A673 (cell line): Measurements from ENCODE around the gene CMIP. TPM values are rescaled to one million over a fixed set of nuclear protein-coding genes. Genes with fewer than 3 reads are reported as not detected.

ENCODE experiments used
- BruUV-seq: library from RNA; stranded (reverse); fragments of 400-500 nt; replicated peaks from 2 replicates; lab custom pipeline; 2021; lab: Mats Ljungman, UMichigan
- CTCF ChIA-PET: fragments of 300-600 bp; sonication (Branson Sonifier 250); formaldehyde crosslinking; loops from one replicate; lab custom pipeline; 2022; ENCODE audit warnings: antibody characterized with exemption; lab: Charles Lee
- POLR2A ChIA-PET: fragments of 300-600 bp; sonication (Branson Sonifier 250); formaldehyde crosslinking; loops from one replicate; lab custom pipeline; 2022; ENCODE audit warnings: antibody characterized with exemption; ENCODE audit not compliant: low non-redundant PET; lab: Charles Lee
- DNase-seq: peaks from one replicate; pipeline ENCODE4 v3.0.0-alpha.2; 2015; ENCODE audit warnings: low spot score
- H3K27ac ChIP-seq: fragments of 200-600 bp; sonication (generic); 2 replicates; pipeline ENCODE4 v1.5.1; 2016; ENCODE audit warnings: mixed run types, low read depth, mild to moderate bottlenecking, mixed read lengths, antibody characterized with exemption, low read length; ENCODE audit not compliant: poor library complexity, severe bottlenecking
- H3K27me3 ChIP-seq: fragments of 200-600 bp; sonication (generic); replicated peaks from 2 replicates; pipeline ENCODE4 v1.6.1; 2017; ENCODE audit warnings: mixed run types, low read depth, mild to moderate bottlenecking, mixed read lengths, antibody characterized with exemption, low read length; ENCODE audit not compliant: insufficient read depth, poor library complexity
- H3K36me3 ChIP-seq: fragments of 200-600 bp; sonication (generic); 2 replicates; pipeline ENCODE4 v1.6.1; 2016; ENCODE audit warnings: mixed run types, mild to moderate bottlenecking, mixed read lengths, antibody characterized with exemption, low read length; ENCODE audit not compliant: insufficient read depth, poor library complexity, severe bottlenecking
- H3K4me1 ChIP-seq: fragments of 200-600 bp; sonication (generic); 2 replicates; pipeline ENCODE4 v1.6.1; 2017; ENCODE audit warnings: mixed run types, mild to moderate bottlenecking, mixed read lengths, antibody characterized with exemption, low read length; ENCODE audit not compliant: insufficient read depth, poor library complexity, severe bottlenecking
- H3K4me3 ChIP-seq: fragments of 200-600 bp; sonication (generic); 2 replicates; pipeline ENCODE4 v1.5.1; 2016; ENCODE audit warnings: low read depth, mixed run types, mild to moderate bottlenecking, mixed read lengths, low read length; ENCODE audit not compliant: poor library complexity, severe bottlenecking
- H3K9me3 ChIP-seq: fragments of 200-600 bp; sonication (generic); 2 replicates; pipeline ENCODE4 v1.6.1; 2016; ENCODE audit warnings: mixed run types, low read depth, mild to moderate bottlenecking, mixed read lengths, antibody characterized with exemption, low read length; ENCODE audit not compliant: poor library complexity, severe bottlenecking
- EZH2 ChIP-seq: fragments of 200-600 bp; sonication (generic); IDR thresholded peaks from 2 replicates; pipeline ENCODE4 v1.6.1; 2017; ENCODE audit warnings: borderline replicate concordance, low read depth, mild to moderate bottlenecking, mixed read lengths, antibody characterized with exemption, low read length; ENCODE audit not compliant: poor library complexity, severe bottlenecking
- intact Hi-C: fragments of 100-400 bp; cut with micrococcal nuclease; formaldehyde crosslinking; loops from one replicate; pipeline ENCODE4 v1.10.0; 2022; ENCODE audit not compliant: unreplicated experiment
- total RNA-seq: library from RNA; stranded (reverse); gene quantifications from 2 replicates; pipeline ENCODE4 v1.2.3, GENCODE V29; 2021
- TF ChIP-seq, protein P1 (sequence below): fragments of 300-800, 200-600 bp; sonication (generic); conservative IDR thresholded peaks from 2 replicates; pipeline ENCODE4 v1.5.1; 2017; ENCODE audit warnings: low read depth, mild to moderate bottlenecking, antibody characterized with exemption, low read length, moderate library complexity, mixed read lengths

The CMIP gene
- total RNA-seq, 1 experiment from 2014 or later: 25.5 TPM

DNA sequence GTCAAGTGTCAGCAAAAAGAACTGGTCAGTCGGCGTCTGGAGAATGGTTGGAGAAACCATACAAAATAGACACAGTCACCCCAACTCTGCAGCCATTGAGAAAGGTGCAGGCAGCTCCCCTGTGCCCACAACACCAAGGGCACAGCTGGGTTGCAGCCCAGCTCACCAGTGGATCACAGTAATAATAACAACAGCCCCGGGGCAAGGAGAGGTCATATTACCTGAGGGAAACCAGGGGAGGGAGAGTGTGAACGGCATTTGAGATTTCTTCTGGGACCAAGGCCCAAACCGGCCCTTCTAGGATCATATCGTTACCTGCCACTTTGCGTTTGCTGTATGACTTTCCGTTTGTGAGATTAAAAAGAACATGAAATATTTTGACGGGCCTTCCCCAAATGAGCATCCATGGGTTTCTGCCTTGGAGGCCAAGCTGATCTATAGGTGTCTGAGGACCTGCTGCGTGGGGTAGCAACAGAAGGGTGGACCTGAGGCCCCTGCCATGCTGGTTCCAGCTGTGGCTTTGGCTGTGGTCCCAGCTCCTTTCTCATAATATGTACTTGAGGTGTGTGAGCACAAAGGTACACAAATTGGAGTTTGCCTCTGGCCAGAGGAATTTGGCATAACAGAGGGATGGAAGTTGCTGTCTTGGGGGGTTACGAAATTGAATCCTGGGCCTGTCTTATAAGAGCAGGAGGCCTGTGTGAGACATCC is 154.6 kb downstream of the CMIP start:
- Histone ChIP-seq H3K36me3 (no peaks in the 10 kb centered on the region), H3K27ac (no peak overlapping the region), H3K4me1 (no peaks in the 10 kb centered on the region), H3K27me3 (no peaks in the 10 kb centered on the region), H3K4me3 (no peak overlapping the region), H3K9me3 (no peaks in the 10 kb centered on the region)
- TF ChIP-seq, protein P1, sequence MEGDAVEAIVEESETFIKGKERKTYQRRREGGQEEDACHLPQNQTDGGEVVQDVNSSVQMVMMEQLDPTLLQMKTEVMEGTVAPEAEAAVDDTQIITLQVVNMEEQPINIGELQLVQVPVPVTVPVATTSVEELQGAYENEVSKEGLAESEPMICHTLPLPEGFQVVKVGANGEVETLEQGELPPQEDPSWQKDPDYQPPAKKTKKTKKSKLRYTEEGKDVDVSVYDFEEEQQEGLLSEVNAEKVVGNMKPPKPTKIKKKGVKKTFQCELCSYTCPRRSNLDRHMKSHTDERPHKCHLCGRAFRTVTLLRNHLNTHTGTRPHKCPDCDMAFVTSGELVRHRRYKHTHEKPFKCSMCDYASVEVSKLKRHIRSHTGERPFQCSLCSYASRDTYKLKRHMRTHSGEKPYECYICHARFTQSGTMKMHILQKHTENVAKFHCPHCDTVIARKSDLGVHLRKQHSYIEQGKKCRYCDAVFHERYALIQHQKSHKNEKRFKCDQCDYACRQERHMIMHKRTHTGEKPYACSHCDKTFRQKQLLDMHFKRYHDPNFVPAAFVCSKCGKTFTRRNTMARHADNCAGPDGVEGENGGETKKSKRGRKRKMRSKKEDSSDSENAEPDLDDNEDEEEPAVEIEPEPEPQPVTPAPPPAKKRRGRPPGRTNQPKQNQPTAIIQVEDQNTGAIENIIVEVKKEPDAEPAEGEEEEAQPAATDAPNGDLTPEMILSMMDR: no peak
- no peak for TF ChIP-seq EZH2
- no peak for DNase-seq
- ChIA-PET POLR2A (no interaction called here), CTCF (no interaction called here)
- intact Hi-C loops: no loop called here
- no TSS peak for BruUV-seq

- H3K27ac ChIP-seq: no peak overlapping the region
- DNase-seq: peak; percentile 60
- H3K36me3 ChIP-seq: no peaks in the 10 kb centered on the region
- intact Hi-C loops: no loop called here
- TF ChIP-seq, protein P1: no peak
- no peak for TF ChIP-seq EZH2
- H3K27me3 ChIP-seq: no peaks in the 10 kb centered on the region
- H3K9me3 ChIP-seq: no peaks in the 10 kb centered on the region
- no TSS peak for BruUV-seq
- H3K4me1 ChIP-seq: no peaks in the 10 kb centered on the region
- no peak overlapping the region for H3K4me3 ChIP-seq
- POLR2A ChIA-PET: no interaction called here
- CTCF ChIA-PET: no interaction called here
Measured at GRCh38 chr16:81600275-81600674, 155.7 kb downstream of the CMIP start.

DNA sequence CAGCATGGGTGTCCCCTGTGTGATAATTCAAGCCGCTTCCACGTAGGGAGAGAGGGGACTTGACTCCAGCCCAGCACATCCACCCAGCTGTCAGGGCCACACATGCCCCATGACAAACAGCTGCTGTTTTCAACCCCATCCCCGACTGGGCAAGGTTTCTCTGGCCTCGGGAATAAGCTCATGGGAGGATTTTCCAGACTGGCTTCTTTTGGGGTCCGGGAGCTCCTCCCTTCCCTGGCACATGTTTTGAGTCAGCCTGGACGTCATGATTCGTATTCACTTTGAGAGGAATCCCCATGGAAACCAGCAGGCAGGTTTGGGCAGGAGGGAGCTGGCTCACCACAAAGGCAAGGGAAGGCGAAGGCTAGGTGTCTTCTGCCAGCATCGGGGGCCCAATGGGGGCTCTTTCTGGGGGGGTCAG is 156.4 kb downstream of the CMIP start:
- BruUV-seq: no TSS peak
- H3K27ac ChIP-seq: no peak overlapping the region
- no peaks in the 10 kb centered on the region for H3K4me1 ChIP-seq
- H3K4me3 ChIP-seq: no peak overlapping the region
- CTCF ChIA-PET: no interaction called here
- no peaks in the 10 kb centered on the region for H3K27me3 ChIP-seq
- TF ChIP-seq, protein P1: no peak
- no peak for TF ChIP-seq EZH2
- H3K36me3 ChIP-seq: no peaks in the 10 kb centered on the region
- no peaks in the 10 kb centered on the region for H3K9me3 ChIP-seq
- POLR2A ChIA-PET: no interaction called here
- intact Hi-C loops: no loop called here
- DNase-seq: no peak
